ENCODE measurements around the gene IL6ST.

- TF ChIP-seq CTCF (IDR thresholded peaks at IDR 0.05; ENCODE audit: low read depth, low read length) (no peak), EZH2phosphoT487 (IDR thresholded peaks at IDR 0.05; ENCODE audit: low read depth) (no peak)
Observed at GRCh38 chr5:55969956-55970355, 24.8 kb downstream of the IL6ST start.
